ENCODE data around the gene RGS14.
"Not testable (repeated sequence)": the region's sequence is repeated elsewhere in the genome, so short reads cannot be mapped to it uniquely, and the experiment has no call there.

Gene RGS14

GRCh38 chr5:177396078-177396477 is 38.4 kb downstream of the RGS14 start:
- no peak overlapping the region for H3K27ac ChIP-seq
- DNase-seq (ENCODE audit: low read depth, low spot score): no peak

DNA sequence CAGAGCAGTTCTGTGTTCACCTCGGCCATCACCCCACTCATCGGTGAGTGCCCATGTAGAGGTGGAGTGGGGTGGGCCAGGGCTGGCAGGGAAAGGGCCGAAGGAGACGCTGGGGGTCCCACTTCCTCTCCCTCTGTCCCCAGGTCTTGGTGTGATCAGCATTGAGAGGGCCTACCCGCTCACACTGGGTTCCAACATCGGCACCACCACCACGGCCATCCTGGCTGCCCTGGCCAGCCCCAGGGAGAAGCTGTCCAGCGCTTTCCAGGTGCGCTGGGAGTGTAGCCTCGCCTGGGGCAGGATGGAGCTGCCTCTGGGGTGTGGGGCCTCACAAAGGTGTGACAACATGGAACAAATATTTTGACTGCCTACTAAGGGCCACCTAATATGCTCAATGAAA is 39.1 kb downstream of the RGS14 start:
- DNase-seq (ENCODE audit: low read depth, low spot score): no peak
- no peak overlapping the region for H3K27ac ChIP-seq

DNA sequence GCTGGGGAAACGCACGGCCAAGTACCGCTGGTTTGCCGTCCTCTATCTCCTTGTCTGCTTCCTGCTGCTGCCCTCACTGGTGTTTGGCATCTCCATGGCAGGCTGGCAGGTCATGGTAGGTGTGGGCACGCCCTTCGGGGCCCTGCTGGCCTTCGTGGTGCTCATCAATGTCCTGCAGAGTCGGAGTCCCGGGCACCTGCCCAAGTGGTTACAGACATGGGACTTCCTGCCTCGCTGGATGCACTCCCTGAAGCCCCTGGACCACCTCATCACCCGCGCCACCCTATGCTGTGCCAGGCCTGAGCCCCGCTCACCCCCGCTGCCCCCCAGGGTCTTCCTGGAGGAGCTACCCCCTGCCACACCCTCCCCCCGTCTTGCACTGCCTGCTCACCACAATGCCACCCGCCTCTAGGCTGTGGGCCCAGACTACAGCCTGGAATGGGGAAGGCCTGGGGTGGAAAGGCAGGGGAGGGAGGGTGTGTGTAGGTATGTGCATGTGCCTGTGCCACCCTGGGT is 40.2 kb downstream of the RGS14 start:
- no peak for DNase-seq (ENCODE audit: low read depth, low spot score)
- no peak overlapping the region for H3K27ac ChIP-seq

DNA sequence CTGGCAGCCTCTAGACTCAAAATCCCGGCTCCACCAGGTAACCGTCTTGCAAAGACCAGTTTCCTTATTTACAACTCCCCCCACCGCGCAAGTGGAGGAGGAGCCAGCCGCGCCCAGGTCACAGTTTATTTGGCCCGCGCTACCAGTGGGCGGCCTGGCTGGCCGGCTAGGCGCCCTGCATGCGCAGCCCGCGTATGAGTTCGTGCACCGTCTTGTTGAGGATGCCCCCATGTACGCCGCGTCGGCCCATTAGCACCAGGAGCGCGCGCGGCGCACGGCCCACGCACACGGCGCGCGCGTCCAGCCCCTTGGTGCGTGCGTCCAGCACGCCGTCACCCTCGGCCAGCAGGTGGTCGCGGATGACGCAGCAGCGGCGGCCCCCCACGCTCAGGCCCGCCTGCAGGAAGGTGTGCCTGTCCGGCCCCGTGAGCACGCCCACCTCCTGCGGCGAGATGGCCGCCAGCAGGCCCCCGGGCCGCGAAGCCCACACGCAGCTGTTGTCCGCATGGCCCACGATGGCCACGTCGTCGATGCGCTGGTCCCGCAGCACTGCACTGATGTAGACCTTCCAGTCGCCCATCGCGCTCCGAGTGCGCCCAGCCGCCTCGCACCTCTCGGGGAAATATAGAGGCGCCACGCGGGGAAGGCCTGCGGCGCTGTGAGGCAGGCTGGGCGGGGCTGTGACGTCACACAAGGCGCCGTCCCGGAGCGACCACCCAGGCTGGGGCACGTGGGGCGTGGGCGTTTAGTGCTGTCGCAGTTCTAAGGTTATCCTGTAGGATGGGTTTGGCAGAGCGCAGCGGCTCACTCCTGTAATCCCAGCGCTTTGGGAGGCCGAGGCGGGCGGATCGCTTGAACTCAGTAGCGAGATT is 42.5 kb downstream of the RGS14 start, which contains the start of gene PFN3:
TSS of gene PFN3 (minus strand) at position 665 of the 872 bp plus-strand sequence. CDS start at position 580, 85 bp downstream.
- DNase-seq (ENCODE audit: low read depth, low spot score): no peak

GRCh38 chr5:177402271-177403043 is 44.7 kb downstream of the RGS14 start:
- DNase-seq (ENCODE audit: low read depth, low spot score): peak; percentile 60
- peak overlapping the region; percentile 23 for H3K27ac ChIP-seq

More for the DNA sequence above, 42.5 kb downstream of the RGS14 start, which contains the start of gene PFN3:
- H3K27ac ChIP-seq: no peak within 1 kb of the TSS

GRCh38 chr5:177403102-177403791 is 45.5 kb downstream of the RGS14 start:
- DNase-seq (ENCODE audit: low read depth, low spot score): no peak
- H3K27ac ChIP-seq: peak overlapping the region; percentile 23

- DNase-seq (ENCODE audit: low read depth, low spot score): no peak
- peak overlapping the region; percentile 23 for H3K27ac ChIP-seq
These were observed 46.3 kb downstream of the RGS14 start for GRCh38 chr5:177403792-177404640.

DNA sequence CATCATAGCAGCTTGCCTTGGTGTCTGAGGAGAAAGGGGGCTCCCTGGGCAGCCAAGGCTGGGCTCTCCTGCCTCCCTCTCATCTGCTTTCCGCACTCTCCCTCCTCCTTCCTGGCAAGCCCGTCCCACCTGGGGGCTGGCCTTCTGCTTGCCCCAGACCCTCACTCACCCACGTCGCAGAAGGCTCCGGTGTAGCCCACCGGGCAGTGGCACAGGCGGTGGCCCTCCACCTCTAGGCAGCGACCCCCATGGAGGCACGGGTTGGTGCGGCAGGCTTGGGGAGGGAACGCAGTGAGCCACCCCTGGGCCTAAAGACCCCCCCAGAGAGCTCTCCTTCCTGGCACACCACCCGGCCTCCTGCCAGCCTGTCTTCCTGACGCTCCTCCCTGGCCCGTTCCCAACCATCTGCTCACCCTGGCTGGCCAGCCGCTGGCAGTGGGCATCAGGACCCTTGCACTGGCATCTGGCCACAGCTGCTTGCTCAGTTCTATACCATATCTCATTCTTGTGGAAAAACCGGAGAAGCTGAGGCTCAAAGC is 47.0 kb downstream of the RGS14 start:
- H3K27ac ChIP-seq: no peak overlapping the region
- DNase-seq (ENCODE audit: low read depth, low spot score): no peak

- H3K27ac ChIP-seq: no peak overlapping the region
- DNase-seq (ENCODE audit: low read depth, low spot score): no peak
These were observed 47.6 kb downstream of the RGS14 start for GRCh38 chr5:177405312-177405711.

GRCh38 chr5:177405805-177406204 is 48.1 kb downstream of the RGS14 start:
- no peak for DNase-seq (ENCODE audit: low read depth, low spot score)
- no peak overlapping the region for H3K27ac ChIP-seq

GRCh38 chr5:177409043-177409801 is 51.5 kb downstream of the RGS14 start, which contains the start of gene F12:
F12 (minus strand) TSS chr5:177409564; CDS start chr5:177409527, 37 bp downstream.
- DNase-seq (ENCODE audit: low read depth, low spot score): no peak
- no peak within 1 kb of the TSS for H3K27ac ChIP-seq

- H3K27ac ChIP-seq: no peak overlapping the region
- no peak for DNase-seq (ENCODE audit: low read depth, low spot score)
These were observed 52.9 kb downstream of the RGS14 start for GRCh38 chr5:177410575-177410974.

DNA sequence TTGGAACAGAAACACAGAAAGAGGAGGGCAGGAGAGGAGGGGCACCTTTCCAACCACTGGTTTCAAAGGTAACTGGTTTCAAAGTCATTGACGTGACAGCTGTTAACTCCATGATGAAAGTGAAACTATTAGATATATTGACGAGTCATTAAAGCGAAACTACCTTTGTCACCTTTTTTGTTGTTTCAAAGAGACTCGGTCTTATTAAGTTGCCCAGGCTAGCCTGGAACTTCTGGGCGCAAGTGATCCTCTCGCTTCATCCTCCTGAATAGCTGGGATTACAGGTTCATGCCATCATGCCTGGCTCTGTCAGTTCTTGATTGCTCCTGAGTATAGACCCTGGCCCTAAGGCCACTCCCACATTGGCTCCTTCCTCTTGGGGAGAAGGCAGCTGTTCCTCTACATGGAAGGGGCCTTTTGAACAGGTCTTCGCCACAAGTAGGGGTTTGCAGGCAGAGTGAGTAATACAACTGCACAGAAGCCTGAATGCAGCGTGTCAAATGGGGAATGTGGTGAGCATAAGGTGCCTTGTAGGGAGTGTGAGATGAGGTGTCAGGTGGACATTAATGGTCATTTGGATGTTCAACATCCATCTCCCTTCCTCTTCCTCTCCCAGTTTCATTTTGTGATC is 55.0 kb downstream of the RGS14 start:
- no peak overlapping the region for H3K27ac ChIP-seq
- DNase-seq (ENCODE audit: low read depth, low spot score): no peak

DNA sequence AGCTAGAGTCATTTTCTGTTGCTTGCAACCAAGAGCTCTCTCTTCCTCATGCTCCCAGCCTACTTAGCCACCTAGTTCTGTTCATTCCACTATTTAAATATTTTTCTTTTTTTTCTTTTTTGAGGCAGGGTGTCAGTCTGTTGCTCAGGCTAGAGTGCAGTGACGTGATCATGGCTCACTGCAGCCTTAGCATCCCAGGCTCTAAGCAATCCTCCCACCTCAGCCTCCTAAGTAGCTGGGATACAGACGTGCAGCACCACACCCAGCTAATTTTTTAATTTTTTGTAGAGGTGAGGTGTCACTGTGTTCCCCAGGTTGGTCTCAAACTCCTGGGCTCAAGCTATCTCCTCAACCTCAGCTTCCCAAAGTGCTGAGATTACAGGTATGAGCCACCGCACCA is 56.8 kb downstream of the RGS14 start:
- H3K27ac ChIP-seq: no peak overlapping the region
- no peak for DNase-seq (ENCODE audit: low read depth, low spot score)

- not testable (repeated sequence) for DNase-seq (ENCODE audit: low read depth, low spot score); H3K27ac ChIP-seq
These were observed 59.4 kb downstream of the RGS14 start for GRCh38 chr5:177417081-177417480.

GRCh38 chr5:177419046-177419445 is 61.3 kb downstream of the RGS14 start:
- no peak for DNase-seq (ENCODE audit: low read depth, low spot score)
- no peak overlapping the region for H3K27ac ChIP-seq

GRCh38 chr5:177420472-177420871 is 62.7 kb downstream of the RGS14 start:
- H3K27ac ChIP-seq; DNase-seq (ENCODE audit: low read depth, low spot score): not testable (repeated sequence)
